Activated CD4-positive, alpha-beta T cell treated with anti-CD3 and anti-CD28 coated beads, Interleukin-2, amount 10 ng/mL, durations not matched to agents 24 days and 14 days (primary cell): ENCODE measurements around the gene MUC4. TPM values are rescaled to one million over a fixed set of nuclear protein-coding genes. Genes with fewer than 3 reads are reported as not detected.
"Not testable (repeated sequence)": the region's sequence is repeated elsewhere in the genome, so short reads cannot be mapped to it uniquely, and the experiment has no call there.

Experiments used
- DNase-seq: peaks from one replicate; pipeline ENCODE4 v3.0.0; 2022
- H3K27ac Mint-ChIP-seq: one replicate; pipeline ENCODE4 v1.8.0; 2022; ENCODE audit warnings: mild to moderate bottlenecking, mixed read lengths
- H3K27me3 Mint-ChIP-seq: one replicate; pipeline ENCODE4 v1.8.0; 2022; ENCODE audit warnings: mixed read lengths
- H3K36me3 Mint-ChIP-seq: one replicate; pipeline ENCODE4 v1.8.0; 2022; ENCODE audit warnings: low read depth, mild to moderate bottlenecking, mixed read lengths
- H3K4me1 Mint-ChIP-seq: one replicate; pipeline ENCODE4 v1.8.0; 2021; ENCODE audit warnings: mixed read lengths
- H3K4me3 Mint-ChIP-seq: one replicate; pipeline ENCODE4 v1.8.0; 2022; ENCODE audit warnings: mild to moderate bottlenecking, moderate library complexity, mixed read lengths
- H3K9me3 Mint-ChIP-seq: one replicate; pipeline ENCODE4 v1.8.0; 2021; ENCODE audit warnings: mixed read lengths
- intact Hi-C: fragments of 100-400 bp; cut with micrococcal nuclease; formaldehyde crosslinking; loops from one replicate; pipeline ENCODE4 v1.15.1; 2023
- total RNA-seq: library from RNA; stranded (reverse); gene quantifications from 2 replicates; pipeline ENCODE4 v1.2.3, GENCODE V29; 2022

The MUC4 gene
- total RNA-seq, 1 donor from 2014 or later = 0.68 TPM

GRCh38 chr3:195824425-195825190 is 12.9 kb upstream of the MUC4 start:
- DNase-seq, H3K27me3 Mint-ChIP-seq, intact Hi-C loops, H3K4me1 Mint-ChIP-seq, H3K27ac Mint-ChIP-seq, H3K9me3 Mint-ChIP-seq, H3K4me3 Mint-ChIP-seq, H3K36me3 Mint-ChIP-seq: not testable (repeated sequence)

GRCh38 chr3:195823999-195824398 is 12.3 kb upstream of the MUC4 start:
- Mint-ChIP-seq H3K27me3 (peaks cover 2% of the 10 kb centered on the region), H3K9me3 (no peaks in the 10 kb centered on the region), H3K27ac (no peak overlapping the region), H3K36me3 (no peaks in the 10 kb centered on the region), H3K4me3 (no peak overlapping the region), H3K4me1 (no peaks in the 10 kb centered on the region)
- no peak for DNase-seq
- intact Hi-C loops = no loop called here

- DNase-seq = no peak
- H3K9me3 Mint-ChIP-seq = no peaks in the 10 kb centered on the region
- intact Hi-C loops = no loop called here
Measured at GRCh38 chr3:195823280-195823679, 11.6 kb upstream of the MUC4 start.

GRCh38 chr3:195822131-195822696 is 10.5 kb upstream of the MUC4 start:
- intact Hi-C loops = no loop called here
- H3K4me3 Mint-ChIP-seq = no peak overlapping the region
- DNase-seq = no peak
- H3K27ac Mint-ChIP-seq = no peak overlapping the region
- H3K36me3 Mint-ChIP-seq = no peaks in the 10 kb centered on the region
- H3K4me1 Mint-ChIP-seq = no peaks in the 10 kb centered on the region
- H3K27me3 Mint-ChIP-seq = peaks cover 2% of the 10 kb centered on the region
- no peaks in the 10 kb centered on the region for H3K9me3 Mint-ChIP-seq

More at GRCh38 chr3:195823280-195823679, 11.6 kb upstream of the MUC4 start:
- Mint-ChIP-seq H3K27me3 (peaks cover 2% of the 10 kb centered on the region), H3K27ac (no peak overlapping the region), H3K4me1 (no peaks in the 10 kb centered on the region), H3K4me3 (no peak overlapping the region), H3K36me3 (no peaks in the 10 kb centered on the region)

GRCh38 chr3:195821403-195822130 is 9.8 kb upstream of the MUC4 start:
- Mint-ChIP-seq H3K9me3 (no peaks in the 10 kb centered on the region), H3K36me3 (no peaks in the 10 kb centered on the region), H3K4me3 (no peak overlapping the region), H3K27me3 (peaks cover 2% of the 10 kb centered on the region), H3K4me1 (no peaks in the 10 kb centered on the region), H3K27ac (no peak overlapping the region)
- intact Hi-C loops = no loop called here
- no peak for DNase-seq

- intact Hi-C loops = no loop called here
- Mint-ChIP-seq H3K36me3 (no peaks in the 10 kb centered on the region), H3K27me3 (peaks cover 2% of the 10 kb centered on the region), H3K4me1 (no peaks in the 10 kb centered on the region), H3K27ac (no peak overlapping the region), H3K9me3 (no peaks in the 10 kb centered on the region), H3K4me3 (no peak overlapping the region)
- DNase-seq = no peak
Measured at GRCh38 chr3:195820901-195821300, 9.2 kb upstream of the MUC4 start.

GRCh38 chr3:195820186-195820585 is 8.5 kb upstream of the MUC4 start:
- Mint-ChIP-seq H3K36me3 (no peaks in the 10 kb centered on the region), H3K27ac (no peak overlapping the region), H3K27me3 (peaks cover 2% of the 10 kb centered on the region), H3K4me3 (no peak overlapping the region), H3K9me3 (no peaks in the 10 kb centered on the region), H3K4me1 (no peaks in the 10 kb centered on the region)
- intact Hi-C loops = no loop called here
- no peak for DNase-seq

- Mint-ChIP-seq H3K4me3 (no peak overlapping the region), H3K9me3 (no peaks in the 10 kb centered on the region), H3K27me3 (no peaks in the 10 kb centered on the region), H3K36me3 (no peaks in the 10 kb centered on the region), H3K4me1 (no peaks in the 10 kb centered on the region), H3K27ac (no peak overlapping the region)
- no peak for DNase-seq
- intact Hi-C loops = no loop called here
Measured at GRCh38 chr3:195818301-195818700, 6.6 kb upstream of the MUC4 start.

GRCh38 chr3:195817578-195818135 is 5.9 kb upstream of the MUC4 start:
- H3K27ac Mint-ChIP-seq = no peak overlapping the region
- H3K9me3 Mint-ChIP-seq = no peaks in the 10 kb centered on the region
- H3K36me3 Mint-ChIP-seq = no peaks in the 10 kb centered on the region
- intact Hi-C loops = no loop called here
- H3K27me3 Mint-ChIP-seq = no peaks in the 10 kb centered on the region
- H3K4me1 Mint-ChIP-seq = no peaks in the 10 kb centered on the region
- no peak for DNase-seq
- no peak overlapping the region for H3K4me3 Mint-ChIP-seq

- H3K36me3 Mint-ChIP-seq, H3K27me3 Mint-ChIP-seq, intact Hi-C loops, H3K27ac Mint-ChIP-seq, H3K4me1 Mint-ChIP-seq, DNase-seq, H3K9me3 Mint-ChIP-seq, H3K4me3 Mint-ChIP-seq: not testable (repeated sequence)
Measured at GRCh38 chr3:195816276-195816913, 4.7 kb upstream of the MUC4 start.

- Mint-ChIP-seq H3K4me1 (no peaks in the 10 kb centered on the region), H3K36me3 (no peaks in the 10 kb centered on the region), H3K9me3 (no peaks in the 10 kb centered on the region), H3K4me3 (no peak overlapping the region), H3K27ac (no peak overlapping the region), H3K27me3 (no peaks in the 10 kb centered on the region)
- intact Hi-C loops = no loop called here
- DNase-seq = no peak
Measured at GRCh38 chr3:195815169-195815771, 3.5 kb upstream of the MUC4 start.

- peak overlapping the region; percentile 38 for H3K27ac Mint-ChIP-seq
Measured at GRCh38 chr3:195813916-195814640, 2.3 kb upstream of the MUC4 start.

GRCh38 chr3:195812366-195812765 is 637 bp upstream of the MUC4 start:
- Mint-ChIP-seq H3K27ac (no peak overlapping the region), H3K4me1 (no peaks in the 10 kb centered on the region), H3K27me3 (no peaks in the 10 kb centered on the region), H3K36me3 (no peaks in the 10 kb centered on the region), H3K4me3 (no peak overlapping the region), H3K9me3 (no peaks in the 10 kb centered on the region)
- intact Hi-C loops = no loop called here
- no peak for DNase-seq

More at GRCh38 chr3:195813916-195814640, 2.3 kb upstream of the MUC4 start:
- Mint-ChIP-seq H3K36me3 (no peaks in the 10 kb centered on the region), H3K9me3 (no peaks in the 10 kb centered on the region), H3K4me1 (no peaks in the 10 kb centered on the region), H3K27me3 (no peaks in the 10 kb centered on the region), H3K4me3 (no peak overlapping the region)
- intact Hi-C loops = no loop called here
- DNase-seq = no peak
